Stimulated activated naive CD8-positive, alpha-beta T cell treated with anti-CD3 and anti-CD28 coated beads, Interleukin-15, Interleukin-2, amounts not matched to agents 100 ng/mL and 50 ng/mL, for 24 hours (primary cell): ENCODE results near the gene ATP6V1E1.
"Not testable (repeated sequence)": the region's sequence is repeated elsewhere in the genome, so short reads cannot be mapped to it uniquely, and the experiment has no call there.

Source experiments
- H3K27ac Mint-ChIP-seq: one replicate; pipeline ENCODE4 v1.8.0; 2021; ENCODE audit warnings: mild to moderate bottlenecking, mixed read lengths
- H3K27me3 Mint-ChIP-seq: one replicate; pipeline ENCODE4 v1.8.0; 2021; ENCODE audit warnings: mixed read lengths
- H3K36me3 Mint-ChIP-seq: one replicate; pipeline ENCODE4 v1.8.0; 2021; ENCODE audit warnings: low read depth, mixed read lengths
- H3K4me1 Mint-ChIP-seq: one replicate; pipeline ENCODE4 v1.8.0; 2021; ENCODE audit warnings: low read depth, mixed read lengths
- H3K4me3 Mint-ChIP-seq: one replicate; pipeline ENCODE4 v1.8.0; 2021; ENCODE audit warnings: mild to moderate bottlenecking, mixed read lengths
- H3K9me3 Mint-ChIP-seq: one replicate; pipeline ENCODE4 v1.8.0; 2021; ENCODE audit warnings: mixed read lengths

ATP6V1E1 gene

DNA sequence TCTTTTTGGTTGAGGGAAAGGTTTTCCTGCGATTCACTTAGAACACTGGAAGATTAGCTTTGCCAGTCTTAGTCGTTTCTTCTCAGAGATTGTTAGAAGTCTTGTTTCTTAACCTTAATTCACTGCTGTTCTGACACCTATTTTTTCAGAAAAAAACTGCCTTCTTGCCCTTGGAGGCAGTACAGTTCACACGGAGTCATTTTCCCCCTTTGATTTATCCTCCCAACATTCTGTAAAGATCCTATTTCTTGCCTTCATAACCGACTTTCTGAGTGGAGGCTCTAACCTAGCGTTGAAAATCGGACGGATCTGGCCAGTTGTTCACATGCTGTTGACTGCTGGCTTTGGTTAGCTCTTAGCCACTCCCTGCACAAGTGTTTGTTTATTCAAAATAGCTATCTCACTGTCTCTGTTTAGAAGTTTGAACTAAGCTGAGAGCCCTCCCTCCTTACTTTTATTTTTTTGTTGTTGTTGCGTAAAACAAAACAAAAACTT lies 10.7 kb upstream of the ATP6V1E1 start:
- Mint-ChIP-seq H3K4me3 (peak overlapping the region; percentile 100), H3K9me3 (no peaks in the 10 kb centered on the region), H3K36me3 (peaks cover 22% of the 10 kb centered on the region), H3K27me3 (no peaks in the 10 kb centered on the region), H3K4me1 (peaks cover 31% of the 10 kb centered on the region), H3K27ac (peak overlapping the region; percentile 100)

DNA sequence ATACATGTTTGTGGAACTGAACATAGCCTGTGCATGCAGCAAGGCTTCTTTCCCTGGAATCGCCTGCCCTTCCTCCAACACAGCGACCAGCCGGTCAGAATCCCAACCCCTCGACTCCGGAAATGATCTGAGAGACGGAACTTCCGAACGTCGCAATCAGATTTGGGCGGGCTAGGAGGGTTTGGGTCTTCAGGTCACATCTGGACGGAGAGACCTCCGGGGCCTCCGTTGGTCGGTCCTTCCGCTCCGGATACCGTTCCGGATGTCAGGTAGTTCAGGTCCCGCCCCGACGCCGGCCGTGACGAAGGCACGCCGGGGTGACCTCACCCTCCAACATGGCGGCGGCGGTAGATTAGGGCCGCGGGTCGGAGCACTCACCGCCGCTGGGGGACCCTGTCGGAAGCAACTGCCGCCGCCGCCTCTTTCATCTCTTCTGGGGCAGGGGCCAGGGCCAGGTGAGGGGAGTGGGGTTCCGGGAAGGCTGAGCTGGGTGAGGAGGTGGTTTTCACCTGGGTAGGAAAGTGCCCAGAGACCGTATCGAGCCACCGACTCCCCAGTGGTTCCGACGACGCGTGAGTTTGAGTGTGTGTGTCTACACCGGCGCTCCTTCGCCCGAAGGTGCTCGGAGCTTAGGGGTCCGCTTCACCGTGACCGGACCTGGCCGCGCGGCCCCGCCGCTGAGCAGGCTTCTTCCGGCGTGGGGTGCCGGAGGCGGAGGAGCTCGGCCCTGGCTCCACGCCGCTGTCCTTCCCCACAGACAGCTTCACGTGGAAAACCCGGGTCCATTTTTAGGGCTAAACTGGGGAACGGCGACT lies 10.1 kb upstream of the ATP6V1E1 start, which contains the start of gene BCL2L13:
TSS of gene BCL2L13 (plus strand) at position 326 of the 815 bp plus-strand sequence. CDS start 16,955 bp downstream, outside the sequence.
- H3K36me3 Mint-ChIP-seq, result peaks cover 22% of the 10 kb centered on the region
- H3K9me3 Mint-ChIP-seq, result no peaks in the 10 kb centered on the region
- peak within 1 kb of the TSS; percentile 100 for H3K4me3 Mint-ChIP-seq
- no peaks in the 10 kb centered on the region for H3K27me3 Mint-ChIP-seq
- H3K27ac Mint-ChIP-seq, result peak within 1 kb of the TSS; percentile 100
- peaks cover 31% of the 10 kb centered on the region for H3K4me1 Mint-ChIP-seq

DNA sequence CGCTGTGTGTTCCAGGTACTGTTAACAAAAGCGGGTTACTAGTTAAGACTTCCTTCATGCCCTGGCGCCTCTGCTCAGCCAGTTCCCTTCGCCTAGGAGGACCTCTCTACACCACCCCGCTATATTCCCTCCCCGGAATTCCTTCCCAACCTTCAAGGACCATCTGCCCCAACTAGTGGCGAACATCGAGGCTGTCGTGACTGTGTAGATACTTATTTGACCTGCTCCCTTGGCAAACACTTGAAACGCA lies 9.6 kb upstream of the ATP6V1E1 start:
- peaks cover 31% of the 10 kb centered on the region for H3K4me1 Mint-ChIP-seq
- H3K27ac Mint-ChIP-seq, result peak overlapping the region; percentile 100
- no peaks in the 10 kb centered on the region for H3K9me3 Mint-ChIP-seq
- H3K4me3 Mint-ChIP-seq, result peak overlapping the region; percentile 100
- peaks cover 22% of the 10 kb centered on the region for H3K36me3 Mint-ChIP-seq
- H3K27me3 Mint-ChIP-seq, result no peaks in the 10 kb centered on the region

GRCh38 chr22:17637490-17638181 lies 9.1 kb upstream of the ATP6V1E1 start:
- Mint-ChIP-seq H3K27me3 (no peaks in the 10 kb centered on the region), H3K9me3 (no peaks in the 10 kb centered on the region), H3K27ac (peak overlapping the region; percentile 100), H3K4me3 (peak overlapping the region; percentile 100), H3K4me1 (peaks cover 26% of the 10 kb centered on the region), H3K36me3 (peaks cover 18% of the 10 kb centered on the region)

DNA sequence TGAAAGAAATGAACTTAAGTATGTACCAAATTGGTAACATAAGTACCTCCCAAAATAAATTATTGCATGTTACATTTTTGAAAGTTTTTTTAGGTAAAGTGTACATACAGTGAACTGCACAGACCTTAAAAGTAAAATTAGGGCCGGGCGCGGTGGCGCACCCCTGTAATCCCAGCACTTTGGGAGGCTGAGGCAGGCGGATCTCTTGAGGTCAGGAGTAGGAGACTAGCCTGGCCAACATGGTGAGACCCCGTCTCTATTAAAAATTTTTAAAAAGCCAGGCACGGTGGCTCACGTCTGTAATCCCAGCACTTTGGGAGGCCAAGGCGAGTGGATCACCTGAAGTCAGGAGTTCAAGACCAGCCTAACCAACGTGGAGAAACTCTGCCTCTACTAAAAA lies 8.3 kb upstream of the ATP6V1E1 start:
- Mint-ChIP-seq H3K36me3 (peaks cover 12% of the 10 kb centered on the region), H3K4me1 (peaks cover 23% of the 10 kb centered on the region)
- H3K27me3 Mint-ChIP-seq, H3K4me3 Mint-ChIP-seq, H3K9me3 Mint-ChIP-seq, H3K27ac Mint-ChIP-seq: not testable (repeated sequence)

- H3K36me3 Mint-ChIP-seq, result peaks cover 12% of the 10 kb centered on the region
- no peaks in the 10 kb centered on the region for H3K27me3 Mint-ChIP-seq
- no peak overlapping the region for H3K4me3 Mint-ChIP-seq
- H3K27ac Mint-ChIP-seq, result no peak overlapping the region
- H3K9me3 Mint-ChIP-seq, result no peaks in the 10 kb centered on the region
- H3K4me1 Mint-ChIP-seq, result peaks cover 21% of the 10 kb centered on the region
Observed at GRCh38 chr22:17634696-17635095, 6.1 kb upstream of the ATP6V1E1 start.

GRCh38 chr22:17633998-17634323 lies 5.4 kb upstream of the ATP6V1E1 start:
- no peaks in the 10 kb centered on the region for H3K27me3 Mint-ChIP-seq
- peaks cover 20% of the 10 kb centered on the region for H3K4me1 Mint-ChIP-seq
- H3K27ac Mint-ChIP-seq, result no peak overlapping the region
- H3K9me3 Mint-ChIP-seq, result no peaks in the 10 kb centered on the region
- no peak overlapping the region for H3K4me3 Mint-ChIP-seq
- H3K36me3 Mint-ChIP-seq, result peaks cover 6% of the 10 kb centered on the region

- Mint-ChIP-seq H3K4me1 (peaks cover 24% of the 10 kb centered on the region), H3K4me3 (no peak overlapping the region), H3K9me3 (no peaks in the 10 kb centered on the region), H3K36me3 (peaks cover 6% of the 10 kb centered on the region), H3K27me3 (no peaks in the 10 kb centered on the region), H3K27ac (no peak overlapping the region)
Observed at GRCh38 chr22:17633217-17633997, 4.9 kb upstream of the ATP6V1E1 start.

- Mint-ChIP-seq H3K4me1 (peaks cover 19% of the 10 kb centered on the region), H3K27me3 (no peaks in the 10 kb centered on the region), H3K9me3 (no peaks in the 10 kb centered on the region), H3K36me3 (no peaks in the 10 kb centered on the region), H3K4me3 (no peak overlapping the region), H3K27ac (no peak overlapping the region)
Observed at GRCh38 chr22:17631076-17631565, 2.6 kb upstream of the ATP6V1E1 start.

DNA sequence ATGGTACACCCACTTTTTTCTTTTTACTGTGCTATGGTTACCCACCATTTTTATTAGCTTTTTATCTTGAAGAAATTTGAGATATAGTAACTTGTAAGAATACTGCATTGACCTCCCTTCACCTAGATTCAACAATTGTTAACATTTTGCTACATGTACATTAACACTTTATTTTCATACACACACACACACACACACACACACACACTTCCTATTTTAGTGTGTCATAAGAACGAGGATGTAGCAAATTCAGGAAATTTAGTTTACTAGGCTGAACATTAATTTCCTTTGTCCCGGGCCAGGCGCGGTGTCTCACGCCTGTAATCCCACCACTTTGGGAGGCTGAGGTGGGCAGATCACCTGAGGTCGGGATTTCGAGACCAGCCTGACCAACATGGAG lies 1.1 kb upstream of the ATP6V1E1 start:
- no peaks in the 10 kb centered on the region for H3K27me3 Mint-ChIP-seq
- peaks cover 30% of the 10 kb centered on the region for H3K4me1 Mint-ChIP-seq
- H3K4me3 Mint-ChIP-seq, result peak overlapping the region; percentile 100
- no peak overlapping the region for H3K27ac Mint-ChIP-seq
- H3K36me3 Mint-ChIP-seq, result peaks cover 9% of the 10 kb centered on the region
- H3K9me3 Mint-ChIP-seq, result no peaks in the 10 kb centered on the region

DNA sequence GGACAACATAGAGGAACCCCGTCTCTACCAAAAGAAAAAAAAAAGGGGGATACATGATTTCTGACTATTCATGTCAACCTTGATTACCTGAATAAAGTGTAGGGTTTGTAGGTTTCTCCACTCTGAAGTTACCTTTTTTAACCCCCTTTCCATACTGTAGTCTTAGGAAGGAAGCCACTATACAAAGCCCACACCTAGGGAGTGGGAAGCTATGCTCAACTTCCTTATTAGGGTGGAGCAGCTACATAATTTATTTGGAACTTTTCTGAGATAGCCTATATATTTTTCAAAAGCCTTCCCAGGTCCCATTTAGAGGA lies 582 bp upstream of the ATP6V1E1 start:
- Mint-ChIP-seq H3K4me1 (peaks cover 32% of the 10 kb centered on the region), H3K36me3 (peaks cover 10% of the 10 kb centered on the region), H3K4me3 (peak overlapping the region; percentile 100), H3K9me3 (no peaks in the 10 kb centered on the region), H3K27me3 (no peaks in the 10 kb centered on the region), H3K27ac (peak overlapping the region; percentile 99)

DNA sequence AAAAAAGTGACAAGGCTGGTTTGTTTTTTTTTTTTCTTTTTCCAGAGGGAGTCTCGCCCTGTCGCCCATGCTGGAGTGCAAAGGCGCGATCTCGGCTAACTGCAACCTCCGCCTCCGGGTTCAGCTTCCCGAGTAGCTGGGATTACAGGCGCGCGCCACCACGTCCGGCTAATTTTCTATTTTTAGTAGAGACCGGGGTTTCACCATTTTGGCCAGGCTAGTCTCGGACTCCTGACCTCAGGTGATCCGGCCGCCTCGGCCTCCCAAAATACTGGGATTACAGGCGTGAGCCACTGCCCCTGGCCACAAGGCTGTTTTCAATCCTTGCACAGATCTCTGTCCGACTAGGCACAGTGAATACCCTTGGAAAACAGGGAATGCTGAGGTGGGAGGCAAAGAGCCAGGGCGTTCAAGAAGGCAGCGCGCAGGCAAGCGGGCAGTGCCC lies 566 bp downstream of the ATP6V1E1 start:
- Mint-ChIP-seq H3K9me3 (no peaks in the 10 kb centered on the region), H3K36me3 (peaks cover 19% of the 10 kb centered on the region), H3K4me3 (peak overlapping the region; percentile 100), H3K27ac (peak overlapping the region; percentile 99), H3K4me1 (peaks cover 41% of the 10 kb centered on the region), H3K27me3 (no peaks in the 10 kb centered on the region)

DNA sequence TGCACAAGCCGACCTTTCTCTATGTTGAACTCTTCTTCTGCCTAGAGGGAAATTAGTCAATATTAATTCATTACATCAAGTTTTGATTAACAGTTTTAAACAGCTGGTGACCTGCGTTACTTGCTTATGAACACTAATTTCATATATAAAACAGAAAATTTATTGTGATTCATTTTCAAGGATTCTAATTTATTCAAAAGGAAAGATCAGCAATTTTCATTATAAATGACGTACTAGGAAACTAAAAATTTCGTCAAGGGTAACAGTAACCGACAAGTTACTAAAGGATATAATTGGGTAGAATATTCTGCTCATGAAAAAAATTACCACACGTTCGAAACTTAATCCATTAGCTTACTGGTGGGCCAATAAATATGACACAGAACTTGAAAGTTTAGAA lies 15.3 kb downstream of the ATP6V1E1 start:
- H3K4me3 Mint-ChIP-seq, result no peak overlapping the region
- H3K4me1 Mint-ChIP-seq, result no peaks in the 10 kb centered on the region
- no peak overlapping the region for H3K27ac Mint-ChIP-seq
- H3K36me3 Mint-ChIP-seq, result peaks cover 40% of the 10 kb centered on the region
- H3K9me3 Mint-ChIP-seq, result no peaks in the 10 kb centered on the region
- H3K27me3 Mint-ChIP-seq, result no peaks in the 10 kb centered on the region

DNA sequence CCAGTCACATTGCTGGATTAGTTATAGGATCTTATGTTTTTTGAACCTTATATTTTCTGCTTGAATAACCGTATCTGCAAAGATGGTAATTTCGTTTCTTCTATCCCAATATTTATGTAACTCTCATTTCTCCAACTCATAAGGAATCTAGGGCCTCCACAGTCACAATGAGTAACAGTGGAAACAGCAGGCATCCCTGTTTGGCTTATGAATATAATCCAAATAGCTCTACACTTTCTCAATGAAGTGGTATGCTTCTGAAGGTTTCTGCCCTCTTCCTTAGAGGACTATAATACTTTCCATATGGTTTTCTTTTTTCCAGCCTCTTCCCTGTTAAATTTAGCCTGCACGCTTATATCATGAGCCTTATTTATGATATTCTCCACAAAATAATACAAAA lies 16.5 kb downstream of the ATP6V1E1 start:
- Mint-ChIP-seq H3K27ac (no peak overlapping the region), H3K27me3 (no peaks in the 10 kb centered on the region), H3K36me3 (peaks cover 30% of the 10 kb centered on the region), H3K4me1 (no peaks in the 10 kb centered on the region), H3K4me3 (no peak overlapping the region), H3K9me3 (no peaks in the 10 kb centered on the region)
